ENCODE data around the gene NRIP3.

NRIP3 gene

GRCh38 chr11:8956860-8957259 is 46.9 kb downstream of the NRIP3 start:
- ATAC-seq, result no peak
- no peak for TF ChIP-seq ZFP30 (CRISPR knock-in tag; IDR thresholded peaks at IDR 0.05)
- TF ChIP-seq ZNF70 (CRISPR knock-in tag; IDR thresholded peaks at IDR 0.05), result no peak
- no peak for TF ChIP-seq POU6F1 (CRISPR knock-in tag; IDR thresholded peaks at IDR 0.05; ENCODE audit: borderline replicate concordance, low read depth)
- TF ChIP-seq TOX (CRISPR knock-in tag; IDR thresholded peaks at IDR 0.05; ENCODE audit: borderline replicate concordance), result no peak
- TF ChIP-seq TSHZ2 (CRISPR knock-in tag; IDR thresholded peaks at IDR 0.05), result no peak
- no peak for TF ChIP-seq PATZ1 (CRISPR knock-in tag; IDR thresholded peaks at IDR 0.05; ENCODE audit: borderline replicate concordance)

GRCh38 chr11:8948886-8949285 is 54.9 kb downstream of the NRIP3 start:
- TF ChIP-seq RARB (CRISPR knock-in tag; IDR thresholded peaks at IDR 0.05) (no peak), ZNF70 (CRISPR knock-in tag; IDR thresholded peaks at IDR 0.05) (no peak)
- ATAC-seq, result no peak

GRCh38 chr11:8947230-8947943 is 56.4 kb downstream of the NRIP3 start:
- ATAC-seq, result no peak
- TF ChIP-seq ZNF565 (CRISPR knock-in tag; conservative IDR thresholded peaks at IDR 0.05; ENCODE audit: low read depth), result no peak
- TF ChIP-seq CSDC2 (CRISPR knock-in tag; IDR thresholded peaks at IDR 0.05), result no peak
- TF ChIP-seq OSR1 (CRISPR knock-in tag; IDR thresholded peaks at IDR 0.05), result no peak
- no peak for TF ChIP-seq SNAI2 (CRISPR knock-in tag; IDR thresholded peaks at IDR 0.05)
- TF ChIP-seq TCF4 (CRISPR knock-in tag; IDR thresholded peaks at IDR 0.05; ENCODE audit: borderline replicate concordance), result no peak
- TF ChIP-seq POU6F1 (CRISPR knock-in tag; IDR thresholded peaks at IDR 0.05; ENCODE audit: borderline replicate concordance, low read depth), result no peak
- TF ChIP-seq ZFP3 (CRISPR knock-in tag; IDR thresholded peaks at IDR 0.05), result no peak
- no peak for TF ChIP-seq ZFP30 (CRISPR knock-in tag; IDR thresholded peaks at IDR 0.05)
- no peak for TF ChIP-seq ESRRG (CRISPR knock-in tag; IDR thresholded peaks at IDR 0.05)
- no peak for TF ChIP-seq BACH2 (CRISPR knock-in tag; IDR thresholded peaks at IDR 0.05; ENCODE audit: borderline replicate concordance)
- TF ChIP-seq CREB5 (CRISPR knock-in tag; IDR thresholded peaks at IDR 0.05; ENCODE audit: low read depth), result no peak
- no peak for TF ChIP-seq ARNTL (CRISPR knock-in tag; IDR thresholded peaks at IDR 0.05; ENCODE audit: borderline replicate concordance, low read depth)
- no peak for TF ChIP-seq PATZ1 (CRISPR knock-in tag; IDR thresholded peaks at IDR 0.05; ENCODE audit: borderline replicate concordance)
- TF ChIP-seq RARB (CRISPR knock-in tag; IDR thresholded peaks at IDR 0.05), result no peak
- no peak for TF ChIP-seq PPARA (CRISPR knock-in tag; IDR thresholded peaks at IDR 0.05; ENCODE audit: borderline replicate concordance)
- no peak for TF ChIP-seq GLIS3 (CRISPR knock-in tag; IDR thresholded peaks at IDR 0.05)
- no peak for TF ChIP-seq ISL1 (CRISPR knock-in tag; IDR thresholded peaks at IDR 0.05)
